Middle frontal gyrus (tissue), 1 donor: ENCODE data around the gene GSTM5.
"Not testable (repeated sequence)": the region's sequence is repeated elsewhere in the genome, so short reads cannot be mapped to it uniquely, and the experiment has no call there.

Experiments
- DNase-seq: peaks from one replicate; pipeline ENCODE4 v3.0.0-alpha.2; 2015; ENCODE audit warnings: low spot score; ENCODE audit errors: extremely low spot score

GSTM5 gene

GRCh38 chr1:109711593-109712320 is at the start of gene GSTM5:
GSTM5 (plus strand) TSS chr1:109712251; CDS start chr1:109712313, 62 bp downstream.
- not testable (repeated sequence) for DNase-seq

- no peak for DNase-seq
These were observed 47.4 kb upstream of the GSTM5 start for GRCh38 chr1:109664671-109665070.

- DNase-seq = peak; percentile 53
These were observed 44.5 kb upstream of the GSTM5 start, which contains the start of gene GSTM2 for GRCh38 chr1:109667452-109668122. GSTM2 (plus strand) TSS chr1:109668057; CDS start chr1:109668116, 59 bp downstream.

- DNase-seq = no peak
These were observed 43.8 kb upstream of the GSTM5 start for GRCh38 chr1:109668123-109668775.

GRCh38 chr1:109669246-109669948 is 42.7 kb upstream of the GSTM5 start:
- DNase-seq = no peak

- not testable (repeated sequence) for DNase-seq
These were observed 42.1 kb upstream of the GSTM5 start for GRCh38 chr1:109669949-109670302.

GRCh38 chr1:109671067-109671466 is 41.0 kb upstream of the GSTM5 start:
- no peak for DNase-seq

GRCh38 chr1:109673861-109674260 is 38.2 kb upstream of the GSTM5 start:
- not testable (repeated sequence) for DNase-seq

GRCh38 chr1:109676683-109677381 is 35.2 kb upstream of the GSTM5 start:
- not testable (repeated sequence) for DNase-seq

GRCh38 chr1:109677459-109677858 is 34.6 kb upstream of the GSTM5 start:
- no peak for DNase-seq

GRCh38 chr1:109678637-109679036 is 33.4 kb upstream of the GSTM5 start:
- DNase-seq = not testable (repeated sequence)

GRCh38 chr1:109684777-109685176 is 27.3 kb upstream of the GSTM5 start:
- not testable (repeated sequence) for DNase-seq

- DNase-seq = not testable (repeated sequence)
These were observed 26.7 kb upstream of the GSTM5 start for GRCh38 chr1:109685399-109685798.

GRCh38 chr1:109685890-109686289 is 26.2 kb upstream of the GSTM5 start:
- not testable (repeated sequence) for DNase-seq

- DNase-seq = not testable (repeated sequence)
These were observed 24.9 kb upstream of the GSTM5 start for GRCh38 chr1:109687109-109687508.

- peak; percentile 66 for DNase-seq
These were observed 24.2 kb upstream of the GSTM5 start, which contains the start of gene GSTM1 for GRCh38 chr1:109687641-109688499. GSTM1 (plus strand) TSS chr1:109687817; CDS start chr1:109687874, 57 bp downstream.

- DNase-seq = peak; percentile 2
These were observed 22.1 kb upstream of the GSTM5 start for GRCh38 chr1:109689844-109690405.

GRCh38 chr1:109691759-109692158 is 20.3 kb upstream of the GSTM5 start:
- DNase-seq = no peak

GRCh38 chr1:109694400-109694799 is 17.7 kb upstream of the GSTM5 start:
- not testable (repeated sequence) for DNase-seq
